Measurements from ENCODE around the gene C4B.
"Not testable (repeated sequence)": the region's sequence is repeated elsewhere in the genome, so short reads cannot be mapped to it uniquely, and the experiment has no call there.

DNA sequence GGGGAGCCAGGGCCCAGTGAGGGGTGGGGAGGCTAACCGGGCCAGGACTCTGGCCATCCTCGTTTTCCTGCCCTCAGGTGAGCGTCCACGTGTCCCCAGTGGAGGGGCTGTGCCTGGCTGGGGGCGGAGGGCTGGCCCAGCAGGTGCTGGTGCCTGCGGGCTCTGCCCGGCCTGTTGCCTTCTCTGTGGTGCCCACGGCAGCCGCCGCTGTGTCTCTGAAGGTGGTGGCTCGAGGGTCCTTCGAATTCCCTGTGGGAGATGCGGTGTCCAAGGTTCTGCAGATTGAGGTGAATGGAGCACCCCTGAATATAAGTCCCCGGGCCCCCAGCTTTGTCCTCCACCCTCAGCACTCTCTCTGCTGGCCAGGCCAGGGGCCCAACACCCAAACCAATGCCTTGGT lies 20.2 kb upstream of the C4B start:
- TF ChIP-seq, protein P1, sequence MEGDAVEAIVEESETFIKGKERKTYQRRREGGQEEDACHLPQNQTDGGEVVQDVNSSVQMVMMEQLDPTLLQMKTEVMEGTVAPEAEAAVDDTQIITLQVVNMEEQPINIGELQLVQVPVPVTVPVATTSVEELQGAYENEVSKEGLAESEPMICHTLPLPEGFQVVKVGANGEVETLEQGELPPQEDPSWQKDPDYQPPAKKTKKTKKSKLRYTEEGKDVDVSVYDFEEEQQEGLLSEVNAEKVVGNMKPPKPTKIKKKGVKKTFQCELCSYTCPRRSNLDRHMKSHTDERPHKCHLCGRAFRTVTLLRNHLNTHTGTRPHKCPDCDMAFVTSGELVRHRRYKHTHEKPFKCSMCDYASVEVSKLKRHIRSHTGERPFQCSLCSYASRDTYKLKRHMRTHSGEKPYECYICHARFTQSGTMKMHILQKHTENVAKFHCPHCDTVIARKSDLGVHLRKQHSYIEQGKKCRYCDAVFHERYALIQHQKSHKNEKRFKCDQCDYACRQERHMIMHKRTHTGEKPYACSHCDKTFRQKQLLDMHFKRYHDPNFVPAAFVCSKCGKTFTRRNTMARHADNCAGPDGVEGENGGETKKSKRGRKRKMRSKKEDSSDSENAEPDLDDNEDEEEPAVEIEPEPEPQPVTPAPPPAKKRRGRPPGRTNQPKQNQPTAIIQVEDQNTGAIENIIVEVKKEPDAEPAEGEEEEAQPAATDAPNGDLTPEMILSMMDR (IDR thresholded peaks at IDR 0.05): not testable (repeated sequence)
- not testable (repeated sequence) for TF ChIP-seq ZFX (IDR thresholded peaks at IDR 0.05; ENCODE audit: borderline replicate concordance)

Measured in 22Rv1 (cell line).